ENCODE measurements around the gene ACACB.

The ACACB gene

DNA sequence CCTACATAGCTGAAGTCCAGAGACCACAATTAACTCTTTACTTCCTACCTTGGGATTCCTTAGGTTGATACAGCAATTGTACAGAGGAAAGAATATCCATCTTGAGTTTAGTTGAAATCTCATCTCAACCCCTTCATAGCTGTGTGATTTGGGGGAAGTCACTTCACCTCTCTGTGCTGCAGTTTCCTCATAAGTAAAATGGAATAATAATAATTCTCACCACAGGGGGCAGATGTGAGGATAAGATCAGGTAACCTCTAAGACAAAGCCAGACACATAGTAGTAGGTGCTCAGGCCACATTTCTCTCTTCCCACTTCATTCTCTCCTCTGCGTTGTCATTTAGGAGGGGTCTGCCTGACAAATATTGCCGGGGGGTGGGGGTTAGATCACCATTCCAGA lies 186.0 kb downstream of the ACACB start:
- no peak for DNase-seq (ENCODE audit: low spot score)

GRCh38 chr12:109302770-109303169 lies 186.4 kb downstream of the ACACB start:
- no peak for DNase-seq (ENCODE audit: low spot score)

- DNase-seq (ENCODE audit: low spot score), result no peak
Measured at GRCh38 chr12:109304485-109304884, 188.1 kb downstream of the ACACB start.

DNA sequence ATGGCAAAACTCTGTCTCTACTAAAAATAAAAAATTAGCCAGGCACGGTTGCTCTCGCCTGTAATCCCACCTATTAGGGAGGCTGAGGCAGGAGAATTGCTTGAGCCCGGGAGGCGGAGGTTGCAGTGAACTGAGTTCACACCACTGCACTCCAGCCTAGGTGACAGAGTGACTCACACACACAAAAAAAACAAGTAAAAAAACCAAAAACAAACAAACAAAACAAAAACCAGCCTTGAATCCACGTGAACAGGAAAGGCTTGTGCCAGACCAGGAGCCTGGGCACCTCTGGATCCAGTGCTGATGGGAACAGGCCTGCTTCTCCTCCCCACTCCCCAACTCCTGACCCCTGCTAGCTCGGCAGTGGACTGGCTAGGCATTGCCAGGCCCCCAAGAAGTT lies 189.2 kb downstream of the ACACB start:
- no peak for DNase-seq (ENCODE audit: low spot score)

GRCh38 chr12:109307051-109307450 lies 190.7 kb downstream of the ACACB start:
- DNase-seq (ENCODE audit: low spot score), result peak; percentile 67

DNA sequence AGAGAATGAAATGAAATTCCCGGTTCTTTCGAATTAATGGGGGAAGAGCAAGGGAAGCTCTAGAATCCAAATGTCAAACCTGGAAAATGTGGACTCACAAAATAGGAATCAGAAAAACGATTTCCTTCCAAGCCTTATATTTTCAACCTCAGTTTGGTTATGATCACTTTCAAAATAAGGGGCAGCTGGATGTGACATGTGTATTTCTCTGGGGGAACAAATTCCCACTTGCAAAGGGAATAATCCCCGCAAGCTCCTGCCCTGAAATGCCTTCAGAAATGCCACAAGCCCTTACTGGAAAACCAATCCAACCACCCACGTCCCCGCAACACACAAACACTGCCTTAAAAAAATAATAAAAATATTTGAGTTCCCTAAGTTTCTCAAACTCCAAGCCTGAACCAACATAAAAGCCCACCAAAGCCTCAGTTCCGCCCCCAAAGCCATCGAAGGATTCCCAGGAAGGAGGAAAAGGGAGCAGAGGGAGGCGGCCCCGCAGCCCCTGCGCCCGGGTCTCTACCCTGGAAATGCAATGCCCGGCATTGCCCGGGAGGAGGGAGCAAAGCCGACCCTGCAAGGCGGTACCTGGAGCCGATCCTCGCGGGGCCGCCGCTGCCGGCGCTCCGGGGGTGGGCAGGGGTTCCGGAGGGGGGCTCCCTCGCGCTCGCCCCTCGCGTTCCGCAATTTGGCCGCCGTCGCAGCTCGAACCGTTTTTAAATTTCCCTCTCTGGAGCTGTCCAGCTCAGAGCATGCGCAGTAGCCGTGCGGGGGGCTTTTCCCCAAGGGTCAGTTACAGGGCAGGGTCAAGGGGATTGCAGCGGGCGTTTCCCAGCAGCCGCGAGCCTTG lies 192.4 kb downstream of the ACACB start, which contains the start of gene FOXN4:
TSS of gene FOXN4 (minus strand) at position 751 of the 847 bp plus-strand sequence. CDS start 963 bp downstream, outside the sequence.
- DNase-seq (ENCODE audit: low spot score), result peak; percentile 73

GRCh38 chr12:109309381-109310246 lies 193.2 kb downstream of the ACACB start:
- no peak for DNase-seq (ENCODE audit: low spot score)

- DNase-seq (ENCODE audit: low spot score), result no peak
Measured at GRCh38 chr12:109310247-109311125, 194.1 kb downstream of the ACACB start.

Data from HuH-7 (cell line).